PFSK-1 (cell line): Measurements from ENCODE around the gene HPS4.

Experiments used
- POLR2AphosphoS5 ChIP-seq: IDR thresholded peaks from 2 replicates; pipeline ENCODE4 v1.6.1; 2012; ENCODE audit warnings: low read depth, mild to moderate bottlenecking, control low read depth, low read length, moderate library complexity
- SIN3A ChIP-seq: IDR thresholded peaks from 2 replicates; pipeline ENCODE4 v1.6.1; 2012; ENCODE audit warnings: mild to moderate bottlenecking, low read length, moderate library complexity, borderline replicate concordance; ENCODE audit not compliant: insufficient read depth
- TAF1 ChIP-seq: IDR thresholded peaks from 2 replicates; pipeline ENCODE4 v1.6.1; 2012; ENCODE audit warnings: low read length, control low read depth, borderline replicate concordance; ENCODE audit not compliant: insufficient read depth

DNA sequence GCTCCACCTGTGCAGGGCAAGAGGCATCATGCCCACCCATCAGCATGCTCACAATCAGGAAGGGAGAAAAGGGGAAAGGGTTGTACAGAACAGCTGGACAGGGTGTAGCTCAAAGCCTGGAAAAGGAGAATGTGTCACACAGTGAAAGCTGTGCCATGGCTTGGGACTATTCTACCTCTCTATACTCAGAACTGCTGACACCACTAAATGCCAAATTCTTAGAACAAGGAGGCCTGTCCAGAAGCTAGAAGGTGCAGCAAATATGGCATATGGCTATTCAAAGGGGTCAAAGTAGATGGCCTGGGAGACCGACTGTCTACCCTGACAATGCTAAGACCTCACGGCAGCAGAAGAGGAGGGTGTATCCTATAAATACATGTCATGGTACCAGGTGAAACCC, 12.8 kb downstream of the HPS4 start:
- TF ChIP-seq POLR2AphosphoS5 (no peak), TAF1 (no peak), SIN3A (no peak)
